OCI-LY7 (cell line): Measurements from ENCODE around the gene TFB1M.

Source experiments
- EZH2phosphoT487 ChIP-seq: fragments of 200-600 bp; sonication (generic); IDR thresholded peaks from 2 replicates; pipeline ENCODE4 v1.6.1; 2018; ENCODE audit warnings: low read depth, borderline replicate concordance, mild to moderate bottlenecking, mixed run types, antibody characterized with exemption, low read length, moderate library complexity, mixed read lengths
- TF ChIP-seq, protein P1 (sequence below): fragments of 200-600 bp; sonication (generic); conservative IDR thresholded peaks from 2 replicates; pipeline ENCODE4 v1.5.1; 2014; ENCODE audit warnings: mild to moderate bottlenecking, antibody characterized with exemption, low read length, moderate library complexity, mixed read lengths

DNA sequence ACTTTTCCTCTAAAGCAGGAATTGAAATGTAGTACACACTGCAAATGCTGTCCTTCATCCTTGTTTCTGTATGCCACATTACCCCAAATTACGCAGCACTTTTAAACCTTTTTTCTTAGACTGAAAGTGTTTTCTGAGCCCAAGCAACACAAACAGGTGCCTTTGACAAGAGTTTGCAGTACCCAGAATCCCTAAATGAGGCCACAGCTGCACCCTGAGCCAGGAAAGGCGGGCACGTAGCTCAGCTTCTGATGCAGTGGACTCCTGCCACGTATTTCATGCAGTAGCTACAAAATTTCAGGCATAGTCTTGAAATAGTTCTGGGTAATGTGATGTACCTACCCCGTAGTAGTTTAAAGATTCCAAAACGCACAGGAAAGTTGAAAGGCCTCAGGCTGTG lies 81.4 kb downstream of the TFB1M start:
- TF ChIP-seq, protein P1, sequence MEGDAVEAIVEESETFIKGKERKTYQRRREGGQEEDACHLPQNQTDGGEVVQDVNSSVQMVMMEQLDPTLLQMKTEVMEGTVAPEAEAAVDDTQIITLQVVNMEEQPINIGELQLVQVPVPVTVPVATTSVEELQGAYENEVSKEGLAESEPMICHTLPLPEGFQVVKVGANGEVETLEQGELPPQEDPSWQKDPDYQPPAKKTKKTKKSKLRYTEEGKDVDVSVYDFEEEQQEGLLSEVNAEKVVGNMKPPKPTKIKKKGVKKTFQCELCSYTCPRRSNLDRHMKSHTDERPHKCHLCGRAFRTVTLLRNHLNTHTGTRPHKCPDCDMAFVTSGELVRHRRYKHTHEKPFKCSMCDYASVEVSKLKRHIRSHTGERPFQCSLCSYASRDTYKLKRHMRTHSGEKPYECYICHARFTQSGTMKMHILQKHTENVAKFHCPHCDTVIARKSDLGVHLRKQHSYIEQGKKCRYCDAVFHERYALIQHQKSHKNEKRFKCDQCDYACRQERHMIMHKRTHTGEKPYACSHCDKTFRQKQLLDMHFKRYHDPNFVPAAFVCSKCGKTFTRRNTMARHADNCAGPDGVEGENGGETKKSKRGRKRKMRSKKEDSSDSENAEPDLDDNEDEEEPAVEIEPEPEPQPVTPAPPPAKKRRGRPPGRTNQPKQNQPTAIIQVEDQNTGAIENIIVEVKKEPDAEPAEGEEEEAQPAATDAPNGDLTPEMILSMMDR: no peak
- no peak for TF ChIP-seq EZH2phosphoT487
